OCI-LY7 (cell line): ENCODE measurements around the gene OLFM2. TPM values are rescaled to one million over a fixed set of nuclear protein-coding genes. Genes with fewer than 3 reads are reported as not detected.

Experiments used
- BruUV-seq: library from RNA; stranded (reverse); fragments of 400-500 nt; replicated peaks from 2 replicates; lab custom pipeline; 2021; lab: Mats Ljungman, UMichigan
- CTCF ChIA-PET: fragments of 300-600 bp; sonication (Branson Sonifier 250); formaldehyde crosslinking; loops from one replicate; lab custom pipeline; 2022; ENCODE audit warnings: antibody characterized with exemption; ENCODE audit not compliant: unreplicated experiment; lab: Charles Lee
- POLR2A ChIA-PET: fragments of 300-600 bp; sonication (Branson Sonifier 250); formaldehyde crosslinking; loops from one replicate; lab custom pipeline; 2022; ENCODE audit warnings: antibody characterized with exemption; lab: Charles Lee
- DNase-seq: peaks from one replicate; pipeline ENCODE4 v3.0.0-alpha.2; 2015; ENCODE audit warnings: low spot score
- H2AFZ ChIP-seq: fragments of 200-600 bp; sonication (generic), shearing (Covaris generic); 2 replicates; pipeline ENCODE4 v1.6.1; 2014; ENCODE audit warnings: mild to moderate bottlenecking, antibody characterized with exemption, low read length, moderate library complexity
- H3K27ac ChIP-seq: fragments of 200-600 bp; sonication (generic); 2 replicates; pipeline ENCODE4 v1.5.1; 2014; ENCODE audit warnings: mixed run types, low read depth, mild to moderate bottlenecking, moderate library complexity, low read length, inconsistent platforms; ENCODE audit not compliant: poor library complexity, severe bottlenecking
- H3K36me3 ChIP-seq: fragments of 200-600 bp; sonication (generic); 2 replicates; pipeline ENCODE4 v1.6.1; 2014; ENCODE audit warnings: mild to moderate bottlenecking, antibody characterized with exemption, low read length, moderate library complexity, mixed read lengths; ENCODE audit not compliant: insufficient read depth
- H3K4me1 ChIP-seq: fragments of 200-600 bp; sonication (generic); 2 replicates; pipeline ENCODE4 v1.5.1; 2014; ENCODE audit warnings: mild to moderate bottlenecking, low read length; ENCODE audit not compliant: insufficient read depth, poor library complexity, severe bottlenecking
- H3K4me2 ChIP-seq: fragments of 200-600 bp; sonication (generic); 2 replicates; pipeline ENCODE4 v1.6.1; 2014; ENCODE audit warnings: mild to moderate bottlenecking, low read length
- H3K4me3 ChIP-seq: fragments of 200-600 bp; sonication (generic); 2 replicates; pipeline ENCODE4 v1.5.1; 2014; ENCODE audit warnings: mild to moderate bottlenecking, low read depth, low read length; ENCODE audit not compliant: poor library complexity, severe bottlenecking
- H3K79me2 ChIP-seq: fragments of 200-600 bp; sonication (generic); 2 replicates; pipeline ENCODE4 v1.6.1; 2016; ENCODE audit warnings: low read depth, mild to moderate bottlenecking, low read length, moderate library complexity, mixed read lengths; ENCODE audit not compliant: insufficient read depth
- H3K9me2 ChIP-seq: fragments of 200-600 bp; sonication (generic); 2 replicates; pipeline ENCODE4 v1.6.1; 2016; ENCODE audit warnings: mild to moderate bottlenecking, low read length, mixed read lengths; ENCODE audit not compliant: insufficient read depth
- H3K9me3 ChIP-seq: fragments of 200-600 bp; sonication (generic); 2 replicates; pipeline ENCODE4 v1.6.1; 2014; ENCODE audit warnings: mild to moderate bottlenecking, mixed run types, low read length, mixed read lengths
- H4K20me1 ChIP-seq: fragments of 200-600 bp; sonication (generic); 2 replicates; pipeline ENCODE4 v1.6.1; 2014; ENCODE audit warnings: mild to moderate bottlenecking, antibody characterized with exemption, low read length, moderate library complexity, mixed read lengths; ENCODE audit not compliant: insufficient read depth
- CTCF ChIP-seq: fragments of 200-600 bp; sonication (generic); conservative IDR thresholded peaks from 2 replicates; pipeline ENCODE4 v1.5.1; 2014; ENCODE audit warnings: mild to moderate bottlenecking, antibody characterized with exemption, low read length, moderate library complexity, mixed read lengths
- EZH2phosphoT487 ChIP-seq: fragments of 200-600 bp; sonication (generic); IDR thresholded peaks from 2 replicates; pipeline ENCODE4 v1.6.1; 2018; ENCODE audit warnings: low read depth, borderline replicate concordance, mild to moderate bottlenecking, mixed run types, antibody characterized with exemption, low read length, moderate library complexity, mixed read lengths
- intact Hi-C: fragments of 100-400 bp; cut with micrococcal nuclease; formaldehyde crosslinking; loops from one replicate; pipeline ENCODE4 v1.10.0; 2022; ENCODE audit not compliant: unreplicated experiment
- total RNA-seq, 2 experiments: library from RNA; depleted of rRNA in 1 of 2; stranded (reverse); fragments of >200 nt in 1 of 2; shearing (Covaris generic) in 1 of 2; gene quantifications; 2 replicates each; pipeline ENCODE4 v1.2.3, GENCODE V29; 2014 to 2022

Gene OLFM2
- total RNA-seq, 2 experiments from 2014 or later: not detected

- ChIA-PET POLR2A (no interaction called here), CTCF (no interaction called here)
- H3K4me2 ChIP-seq: no peak overlapping the region
- intact Hi-C loops: no loop called here
- TF ChIP-seq EZH2phosphoT487 (no peak), CTCF (no peak)
- H3K79me2 ChIP-seq: no peaks in the 10 kb centered on the region
- H4K20me1 ChIP-seq: no peaks in the 10 kb centered on the region
- H2AFZ ChIP-seq: no peak overlapping the region
- H3K4me1 ChIP-seq: peaks cover 4% of the 10 kb centered on the region
- no peak overlapping the region for H3K27ac ChIP-seq
- no peaks in the 10 kb centered on the region for H3K9me2 ChIP-seq
- no peak for DNase-seq
- H3K9me3 ChIP-seq: no peaks in the 10 kb centered on the region
- H3K36me3 ChIP-seq: peaks cover 4% of the 10 kb centered on the region; the same call in 1 of the 2 replicates
- BruUV-seq: no TSS peak
- no peak overlapping the region for H3K4me3 ChIP-seq
Observed at GRCh38 chr19:9854282-9854846, 82.0 kb downstream of the OLFM2 start.

GRCh38 chr19:9850235-9850959, 85.9 kb downstream of the OLFM2 start:
- ChIA-PET CTCF (no interaction called here), POLR2A (no interaction called here)
- H2AFZ ChIP-seq: no peak overlapping the region
- H3K9me2 ChIP-seq: no peaks in the 10 kb centered on the region
- H4K20me1 ChIP-seq: no peaks in the 10 kb centered on the region
- peaks cover 18% of the 10 kb centered on the region; the same call in 1 of the 2 replicates for H3K36me3 ChIP-seq
- TF ChIP-seq CTCF (no peak), EZH2phosphoT487 (no peak)
- no TSS peak for BruUV-seq
- no peaks in the 10 kb centered on the region for H3K79me2 ChIP-seq
- H3K4me3 ChIP-seq: no peak overlapping the region
- intact Hi-C loops: no loop called here
- no peaks in the 10 kb centered on the region for H3K4me1 ChIP-seq
- H3K27ac ChIP-seq: no peak overlapping the region
- H3K4me2 ChIP-seq: no peak overlapping the region
- DNase-seq: no peak
- no peaks in the 10 kb centered on the region for H3K9me3 ChIP-seq

- intact Hi-C loops: no loop called here
- no peak for DNase-seq
- Histone ChIP-seq H3K79me2 (no peaks in the 10 kb centered on the region), H3K4me2 (no peak overlapping the region), H3K27ac (no peak overlapping the region), H3K9me2 (no peaks in the 10 kb centered on the region), H3K9me3 (no peaks in the 10 kb centered on the region), H4K20me1 (no peaks in the 10 kb centered on the region), H3K4me3 (no peak overlapping the region), H3K36me3 (peaks cover 24% of the 10 kb centered on the region; the same call in 1 of the 2 replicates), H3K4me1 (no peaks in the 10 kb centered on the region), H2AFZ (no peak overlapping the region)
- POLR2A ChIA-PET: no interaction called here
- CTCF ChIA-PET: no interaction called here
- BruUV-seq: no TSS peak
- TF ChIP-seq EZH2phosphoT487: no peak
Observed at GRCh38 chr19:9849791-9850190, 86.5 kb downstream of the OLFM2 start.
